Sigmoid colon (tissue), 4 donors: ENCODE measurements around the gene LHFPL6.

Experiments used
- EP300 ChIP-seq, 4 donors: sonication (generic); formaldehyde crosslinking; IDR thresholded peaks; one replicate each; pipeline ENCODE4 v1.6.1; 2017; ENCODE audit warnings: antibody characterized with exemption in 4 of 4
- POLR2A ChIP-seq, 2 donors: fragments of 450-650 bp; IDR thresholded peaks; one replicate each; pipeline ENCODE4 v1.6.1; 2016; ENCODE audit warnings: antibody characterized with exemption in 2 of 2, mild to moderate bottlenecking in 2 of 2, moderate library complexity in 2 of 2
- POLR2AphosphoS5 ChIP-seq, 4 donors: sonication (generic); formaldehyde crosslinking; IDR thresholded peaks; one replicate each; pipeline ENCODE4 v1.6.1; 2017; ENCODE audit warnings: antibody characterized with exemption in 4 of 4
- TF ChIP-seq, protein P1 (sequence below), 4 experiments: fragments of 450-650 bp in 3 of 4; fragments of 200-600 bp in 1 of 4; IDR thresholded peaks; one replicate each; pipeline ENCODE4 v1.5.1; 2016 to 2019; ENCODE audit warnings: antibody characterized with exemption in 4 of 4, mild to moderate bottlenecking in 3 of 4, moderate library complexity in 2 of 4

DNA sequence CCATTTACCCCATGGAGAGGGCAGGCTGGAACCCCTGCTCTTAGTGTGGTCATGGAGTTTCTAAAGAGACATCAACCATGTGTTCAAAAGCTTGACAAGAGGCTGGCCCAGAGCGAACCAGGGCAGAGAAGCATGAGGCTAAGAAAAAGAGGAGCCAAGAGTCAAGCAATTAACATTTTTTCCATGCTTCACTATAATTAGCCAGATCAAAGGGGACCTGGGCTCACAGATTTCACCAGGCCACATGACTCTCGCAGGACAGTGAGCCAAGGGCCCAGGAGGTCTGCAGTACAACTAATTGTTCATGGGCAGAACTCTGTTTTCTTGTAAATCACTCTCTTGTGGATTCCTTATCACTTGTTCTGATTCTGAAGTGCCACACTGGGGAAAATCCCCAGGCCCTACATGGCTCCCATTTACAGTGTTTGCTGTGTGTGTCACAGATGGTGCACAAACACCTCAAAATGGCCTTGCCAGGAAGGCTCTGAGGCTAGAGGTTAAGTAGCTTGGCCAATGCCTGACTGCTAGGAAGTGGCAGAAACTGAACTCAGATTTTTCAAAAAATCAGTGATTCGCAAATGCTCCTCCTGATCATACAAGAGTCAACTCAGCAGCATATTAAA, 101.2 kb downstream of the LHFPL6 start:
- TF ChIP-seq, protein P1, sequence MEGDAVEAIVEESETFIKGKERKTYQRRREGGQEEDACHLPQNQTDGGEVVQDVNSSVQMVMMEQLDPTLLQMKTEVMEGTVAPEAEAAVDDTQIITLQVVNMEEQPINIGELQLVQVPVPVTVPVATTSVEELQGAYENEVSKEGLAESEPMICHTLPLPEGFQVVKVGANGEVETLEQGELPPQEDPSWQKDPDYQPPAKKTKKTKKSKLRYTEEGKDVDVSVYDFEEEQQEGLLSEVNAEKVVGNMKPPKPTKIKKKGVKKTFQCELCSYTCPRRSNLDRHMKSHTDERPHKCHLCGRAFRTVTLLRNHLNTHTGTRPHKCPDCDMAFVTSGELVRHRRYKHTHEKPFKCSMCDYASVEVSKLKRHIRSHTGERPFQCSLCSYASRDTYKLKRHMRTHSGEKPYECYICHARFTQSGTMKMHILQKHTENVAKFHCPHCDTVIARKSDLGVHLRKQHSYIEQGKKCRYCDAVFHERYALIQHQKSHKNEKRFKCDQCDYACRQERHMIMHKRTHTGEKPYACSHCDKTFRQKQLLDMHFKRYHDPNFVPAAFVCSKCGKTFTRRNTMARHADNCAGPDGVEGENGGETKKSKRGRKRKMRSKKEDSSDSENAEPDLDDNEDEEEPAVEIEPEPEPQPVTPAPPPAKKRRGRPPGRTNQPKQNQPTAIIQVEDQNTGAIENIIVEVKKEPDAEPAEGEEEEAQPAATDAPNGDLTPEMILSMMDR (IDR thresholded peaks at IDR 0.05) = no peak
- TF ChIP-seq POLR2AphosphoS5 (IDR thresholded peaks at IDR 0.05) (no peak), POLR2A (IDR thresholded peaks at IDR 0.05) (no peak), EP300 (IDR thresholded peaks at IDR 0.05) (no peak)
